Panc1 (cell line): ENCODE data around the gene NPAS2. TPM values are rescaled to one million over a fixed set of nuclear protein-coding genes. Genes with fewer than 3 reads are reported as not detected.

ENCODE experiments used
- ATAC-seq: fragments of 200-7000 bp; cut with Tn5 transposase; 2 replicates; pipeline ENCODE4 v1.9.1; 2020; ENCODE audit warnings: mild to moderate bottlenecking, moderate library complexity
- BruUV-seq: library from RNA; stranded (reverse); fragments of 400-500 nt; replicated peaks from 2 replicates; lab custom pipeline; 2021; lab: Mats Ljungman, UMichigan
- CTCF ChIA-PET: fragments of 300-600 bp; sonication (Branson Sonifier 250); formaldehyde crosslinking; loops from one replicate; lab custom pipeline; 2022; ENCODE audit warnings: antibody characterized with exemption; lab: Charles Lee
- POLR2A ChIA-PET: fragments of 300-600 bp; sonication (Branson Sonifier 250); formaldehyde crosslinking; loops from one replicate; lab custom pipeline; 2022; ENCODE audit warnings: antibody characterized with exemption; lab: Charles Lee
- DNase-seq: peaks from one replicate; pipeline ENCODE4 v3.0.0-alpha.2; 2010; ENCODE audit warnings: low read depth, low spot score
- H3K27ac ChIP-seq: 2 replicates; pipeline ENCODE4 v1.5.1; 2011; ENCODE audit warnings: mild to moderate bottlenecking, low read length, inconsistent platforms
- H3K27me3 ChIP-seq: fragments of 200-500 bp; sonication (Bioruptor generic); 2 replicates; pipeline ENCODE4 v1.6.0; 2014; ENCODE audit warnings: low read length, inconsistent platforms; ENCODE audit not compliant: control insufficient read depth, insufficient read depth
- H3K36me3 ChIP-seq: fragments of 200-500 bp; sonication (Bioruptor generic); 2 replicates; pipeline ENCODE4 v1.5.1; 2014; ENCODE audit warnings: inconsistent platforms, mild to moderate bottlenecking, low read length, moderate library complexity; ENCODE audit not compliant: control insufficient read depth, insufficient read depth
- H3K4me1 ChIP-seq: 2 replicates; pipeline ENCODE4 v1.5.1; 2011; ENCODE audit warnings: inconsistent platforms, mild to moderate bottlenecking, low read length, moderate library complexity; ENCODE audit not compliant: control insufficient read depth, insufficient read depth
- H3K4me3 ChIP-seq, 2 experiments: 2 replicates each; pipeline ENCODE4 v1.5.1; 2011 to 2012; ENCODE audit warnings: low read depth in 2 of 2, low read length in 2 of 2, mild to moderate bottlenecking in 2 of 2, inconsistent platforms in 1 of 2, moderate library complexity in 1 of 2
- H3K9me3 ChIP-seq: fragments of 200-500 bp; sonication (Bioruptor generic); 2 replicates; pipeline ENCODE4 v1.5.1; 2014; ENCODE audit warnings: low read depth, mild to moderate bottlenecking, inconsistent platforms, low read length, moderate library complexity; ENCODE audit not compliant: control insufficient read depth, insufficient read depth
- POLR2AphosphoS5 ChIP-seq: IDR thresholded peaks from 2 replicates; pipeline ENCODE4 v1.6.1; 2012; ENCODE audit warnings: mild to moderate bottlenecking, low read depth, low read length, moderate library complexity
- SIN3A ChIP-seq: IDR thresholded peaks from 2 replicates; pipeline ENCODE4 v1.6.1; 2012; ENCODE audit warnings: low read depth, mild to moderate bottlenecking, low read length, moderate library complexity, borderline replicate concordance; ENCODE audit not compliant: insufficient read depth
- TCF7L2 ChIP-seq: IDR thresholded peaks from 2 replicates; pipeline ENCODE4 v1.6.1; 2011; ENCODE audit warnings: mild to moderate bottlenecking, low read depth, low read length, inconsistent platforms
- in situ Hi-C: cut with HindIII; loops from 2 replicates; pipeline ENCODE4 v1.10.0; 2016; ENCODE audit warnings: low sequenced_read_pairs, low pct_unique_long_range_greater_than_20kb
- intact Hi-C: fragments of 100-400 bp; cut with micrococcal nuclease; formaldehyde crosslinking; loops from one replicate; pipeline ENCODE4 v1.10.0; 2022; ENCODE audit not compliant: unreplicated experiment
- total RNA-seq: library from RNA; stranded (reverse); gene quantifications from one replicate; pipeline ENCODE4 v1.2.1, GENCODE V29; 2021; ENCODE audit not compliant: unreplicated experiment
- TF ChIP-seq, protein P1 (sequence below): fragments of 450-650 bp; IDR thresholded peaks from 2 replicates; pipeline ENCODE4 v1.5.1; 2017; ENCODE audit warnings: mild to moderate bottlenecking
- TF ChIP-seq, protein P2 (sequence below), 2 experiments: IDR thresholded peaks; 2 replicates each; pipeline ENCODE4 v1.6.1; 2011 to 2012; ENCODE audit warnings: low read depth in 2 of 2, control low read depth in 1 of 2, low read length in 1 of 2, mild to moderate bottlenecking in 1 of 2, moderate library complexity in 1 of 2; ENCODE audit not compliant: insufficient read depth in 1 of 2

Gene NPAS2
- total RNA-seq, 1 experiment from 2014 or later: 72.8 TPM

DNA sequence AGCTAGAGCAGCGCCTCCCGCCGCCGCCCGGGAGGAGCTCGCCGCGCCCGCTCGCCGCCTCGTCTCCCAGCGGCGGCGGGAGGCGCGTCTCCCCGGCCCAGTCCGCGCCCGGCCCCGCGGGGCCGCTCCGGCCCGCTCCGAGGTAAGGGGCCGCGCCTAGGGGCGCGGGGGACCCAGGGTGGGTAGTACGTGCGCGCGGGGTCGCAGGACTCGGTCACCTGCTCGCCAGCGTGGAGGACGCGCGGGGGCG lies 259 bp downstream of the NPAS2 start:
- intact Hi-C loops: loop anchor here (5.0 kb wide), 2 partner anchors 88 to 162 kb away; no protein-coding TSS in a partner anchor
- peak overlapping the region; percentile 84 for H3K27ac ChIP-seq

DNA sequence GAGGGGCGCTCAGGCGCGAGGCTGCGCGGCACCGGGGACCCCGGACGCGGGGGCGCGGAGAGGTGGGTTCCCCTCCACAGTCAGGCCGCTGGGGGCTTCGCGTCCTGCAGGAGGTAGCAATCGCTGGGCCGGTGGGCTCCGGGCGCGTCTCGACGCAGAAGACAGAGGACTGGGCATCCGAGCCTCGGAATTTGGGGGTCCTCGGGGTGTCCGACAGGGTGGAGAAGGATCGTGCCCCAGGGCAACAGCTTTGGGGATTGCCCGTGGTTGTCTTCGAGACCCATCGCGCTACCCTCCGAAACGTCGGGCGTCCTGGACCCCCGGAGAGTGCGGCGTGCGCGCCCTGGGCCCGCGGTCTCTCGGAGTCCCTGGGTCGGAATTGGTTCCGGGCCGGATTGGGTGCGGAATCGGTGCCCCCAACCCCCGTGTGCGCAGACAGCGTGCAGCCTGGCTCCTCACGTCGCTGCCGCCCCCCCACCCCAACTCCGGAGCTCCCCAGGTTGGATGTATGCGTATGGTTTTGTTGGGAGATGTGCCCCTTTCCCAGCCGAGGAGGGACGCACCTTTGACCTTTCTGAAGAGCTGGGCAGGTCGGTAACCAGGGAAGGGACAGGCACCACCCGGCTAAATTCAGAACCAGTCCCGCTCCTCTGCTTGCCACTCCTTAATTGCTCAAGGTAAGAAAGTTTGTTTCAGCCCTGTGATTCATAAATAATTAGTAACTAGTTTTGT lies 750 bp downstream of the NPAS2 start:
- POLR2A ChIA-PET: interaction anchor here (0.6 to 0.7 kb wide), 3 partner anchors 17 to 327 kb away, joined by 3 to 5 read pairs (median 3); no protein-coding TSS in a partner anchor
- CTCF ChIA-PET: interaction anchor here (1.0 kb wide), 1 partner anchor 226 kb away, joined by 5 read pairs; no protein-coding TSS in a partner anchor
- no peak for TF ChIP-seq SIN3A
- TF ChIP-seq POLR2AphosphoS5: no peak
- H3K4me3 ChIP-seq: peak overlapping the region; percentile 77 to 92
- no peaks in the 10 kb centered on the region for H3K9me3 ChIP-seq
- no peaks in the 10 kb centered on the region for H3K27me3 ChIP-seq
- ATAC-seq (no peak; the same call in 1 of the 2 replicates), DNase-seq (no peak)
- peaks cover 45% of the 10 kb centered on the region for H3K4me1 ChIP-seq
- H3K27ac ChIP-seq: peak overlapping the region; percentile 84
- in situ Hi-C loops (no loop called here), intact Hi-C loops (loop anchor here (5.0 kb wide), 2 partner anchors 88 to 162 kb away; no protein-coding TSS in a partner anchor)
- no peaks in the 10 kb centered on the region; the same call in 1 of the 2 replicates for H3K36me3 ChIP-seq
- no TSS peak for BruUV-seq

More for the DNA sequence above, 259 bp downstream of the NPAS2 start:
- ATAC-seq (peak; percentile 29), DNase-seq (no peak)
- Histone ChIP-seq H3K4me3 (peak overlapping the region; percentile 77 to 92), H3K9me3 (no peaks in the 10 kb centered on the region), H3K4me1 (peaks cover 40% of the 10 kb centered on the region), H3K36me3 (no peaks in the 10 kb centered on the region; the same call in 1 of the 2 replicates), H3K27me3 (no peaks in the 10 kb centered on the region)
- in situ Hi-C loops: no loop called here
- TF ChIP-seq SIN3A (no peak), POLR2AphosphoS5 (no peak), TCF7L2 (no peak)
- TF ChIP-seq, protein P1, sequence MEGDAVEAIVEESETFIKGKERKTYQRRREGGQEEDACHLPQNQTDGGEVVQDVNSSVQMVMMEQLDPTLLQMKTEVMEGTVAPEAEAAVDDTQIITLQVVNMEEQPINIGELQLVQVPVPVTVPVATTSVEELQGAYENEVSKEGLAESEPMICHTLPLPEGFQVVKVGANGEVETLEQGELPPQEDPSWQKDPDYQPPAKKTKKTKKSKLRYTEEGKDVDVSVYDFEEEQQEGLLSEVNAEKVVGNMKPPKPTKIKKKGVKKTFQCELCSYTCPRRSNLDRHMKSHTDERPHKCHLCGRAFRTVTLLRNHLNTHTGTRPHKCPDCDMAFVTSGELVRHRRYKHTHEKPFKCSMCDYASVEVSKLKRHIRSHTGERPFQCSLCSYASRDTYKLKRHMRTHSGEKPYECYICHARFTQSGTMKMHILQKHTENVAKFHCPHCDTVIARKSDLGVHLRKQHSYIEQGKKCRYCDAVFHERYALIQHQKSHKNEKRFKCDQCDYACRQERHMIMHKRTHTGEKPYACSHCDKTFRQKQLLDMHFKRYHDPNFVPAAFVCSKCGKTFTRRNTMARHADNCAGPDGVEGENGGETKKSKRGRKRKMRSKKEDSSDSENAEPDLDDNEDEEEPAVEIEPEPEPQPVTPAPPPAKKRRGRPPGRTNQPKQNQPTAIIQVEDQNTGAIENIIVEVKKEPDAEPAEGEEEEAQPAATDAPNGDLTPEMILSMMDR: no peak
- TF ChIP-seq, protein P2, sequence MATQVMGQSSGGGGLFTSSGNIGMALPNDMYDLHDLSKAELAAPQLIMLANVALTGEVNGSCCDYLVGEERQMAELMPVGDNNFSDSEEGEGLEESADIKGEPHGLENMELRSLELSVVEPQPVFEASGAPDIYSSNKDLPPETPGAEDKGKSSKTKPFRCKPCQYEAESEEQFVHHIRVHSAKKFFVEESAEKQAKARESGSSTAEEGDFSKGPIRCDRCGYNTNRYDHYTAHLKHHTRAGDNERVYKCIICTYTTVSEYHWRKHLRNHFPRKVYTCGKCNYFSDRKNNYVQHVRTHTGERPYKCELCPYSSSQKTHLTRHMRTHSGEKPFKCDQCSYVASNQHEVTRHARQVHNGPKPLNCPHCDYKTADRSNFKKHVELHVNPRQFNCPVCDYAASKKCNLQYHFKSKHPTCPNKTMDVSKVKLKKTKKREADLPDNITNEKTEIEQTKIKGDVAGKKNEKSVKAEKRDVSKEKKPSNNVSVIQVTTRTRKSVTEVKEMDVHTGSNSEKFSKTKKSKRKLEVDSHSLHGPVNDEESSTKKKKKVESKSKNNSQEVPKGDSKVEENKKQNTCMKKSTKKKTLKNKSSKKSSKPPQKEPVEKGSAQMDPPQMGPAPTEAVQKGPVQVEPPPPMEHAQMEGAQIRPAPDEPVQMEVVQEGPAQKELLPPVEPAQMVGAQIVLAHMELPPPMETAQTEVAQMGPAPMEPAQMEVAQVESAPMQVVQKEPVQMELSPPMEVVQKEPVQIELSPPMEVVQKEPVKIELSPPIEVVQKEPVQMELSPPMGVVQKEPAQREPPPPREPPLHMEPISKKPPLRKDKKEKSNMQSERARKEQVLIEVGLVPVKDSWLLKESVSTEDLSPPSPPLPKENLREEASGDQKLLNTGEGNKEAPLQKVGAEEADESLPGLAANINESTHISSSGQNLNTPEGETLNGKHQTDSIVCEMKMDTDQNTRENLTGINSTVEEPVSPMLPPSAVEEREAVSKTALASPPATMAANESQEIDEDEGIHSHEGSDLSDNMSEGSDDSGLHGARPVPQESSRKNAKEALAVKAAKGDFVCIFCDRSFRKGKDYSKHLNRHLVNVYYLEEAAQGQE (IDR thresholded peaks at IDR 0.05; ENCODE audit: insufficient read depth in 1 of 2, low read depth in 2 of 2, low read length in 1 of 2): no peak
- ChIA-PET CTCF (no interaction called here), POLR2A (interaction anchor here (0.7 kb wide), 1 partner anchor 326 kb away, joined by 5 read pairs; no protein-coding TSS in a partner anchor)
- BruUV-seq: no TSS peak
